Transverse colon (tissue), 4 donors: ENCODE data around the gene DRG2.

Experiments used
- CTCF ChIP-seq, 5 experiments: fragments of 200-600 bp in 3 of 5; fragments of 450-650 bp in 2 of 5; sonication (generic) in 3 of 5; IDR thresholded peaks; 1 replicate in 2 of 5; 2 replicates in 3 of 5; pipeline ENCODE4 v1.5.1; 2016 to 2017; ENCODE audit warnings: antibody characterized with exemption in 5 of 5, inconsistent platforms in 3 of 5, mild to moderate bottlenecking in 2 of 5, moderate library complexity in 1 of 5
- EP300 ChIP-seq: sonication (generic); formaldehyde crosslinking; IDR thresholded peaks from one replicate; pipeline ENCODE4 v1.6.1; 2017; ENCODE audit warnings: antibody characterized with exemption, low read depth
- POLR2AphosphoS5 ChIP-seq, 3 donors: sonication (generic); formaldehyde crosslinking; IDR thresholded peaks; one replicate each; pipeline ENCODE4 v1.6.1; 2016; ENCODE audit warnings: antibody characterized with exemption in 3 of 3

GRCh38 chr17:18148586-18148985, 60.8 kb downstream of the DRG2 start:
- TF ChIP-seq CTCF (IDR thresholded peaks at IDR 0.05) (no peak), POLR2AphosphoS5 (IDR thresholded peaks at IDR 0.05) (no peak), EP300 (no peak)
